ENCODE measurements around the gene ANXA6. TPM values are rescaled to one million over a fixed set of nuclear protein-coding genes. Genes with fewer than 3 reads are reported as not detected.

ANXA6 gene
- total RNA-seq, 1 donor from 2014 or later, result 197 TPM

GRCh38 chr5:151138114-151138513 is 19.5 kb downstream of the ANXA6 start:
- Mint-ChIP-seq H3K4me3 (no peak overlapping the region), H3K36me3 (peaks cover 44% of the 10 kb centered on the region), H3K4me1 (peaks cover 11% of the 10 kb centered on the region), H3K27ac (no peak overlapping the region), H3K27me3 (ENCODE audit: low read depth) (no peaks in the 10 kb centered on the region), H3K9me3 (no peaks in the 10 kb centered on the region)
- DNase-seq (ENCODE audit: low spot score in 2 of 2, unreplicated experiment in 2 of 2), result no peak
- TF ChIP-seq CTCF (IDR thresholded peaks at IDR 0.05; ENCODE audit: unreplicated experiment), result no peak

- peaks cover 50% of the 10 kb centered on the region for H3K36me3 Mint-ChIP-seq
- no peak for TF ChIP-seq CTCF (IDR thresholded peaks at IDR 0.05; ENCODE audit: unreplicated experiment)
- no peak for DNase-seq (ENCODE audit: low spot score in 2 of 2, unreplicated experiment in 2 of 2)
- no peak overlapping the region for H3K4me3 Mint-ChIP-seq
- H3K27me3 Mint-ChIP-seq (ENCODE audit: low read depth), result no peaks in the 10 kb centered on the region
- H3K27ac Mint-ChIP-seq, result no peak overlapping the region
- H3K4me1 Mint-ChIP-seq, result peaks cover 11% of the 10 kb centered on the region
- no peaks in the 10 kb centered on the region for H3K9me3 Mint-ChIP-seq
These were observed 20.3 kb downstream of the ANXA6 start for GRCh38 chr5:151137067-151137825.

GRCh38 chr5:151134228-151134627 is 23.4 kb downstream of the ANXA6 start:
- Mint-ChIP-seq H3K27ac (peak overlapping the region; percentile 25), H3K9me3 (no peaks in the 10 kb centered on the region), H3K36me3 (peaks cover 69% of the 10 kb centered on the region), H3K27me3 (ENCODE audit: low read depth) (no peaks in the 10 kb centered on the region), H3K4me1 (no peaks in the 10 kb centered on the region), H3K4me3 (no peak overlapping the region)
- no peak for TF ChIP-seq CTCF (IDR thresholded peaks at IDR 0.05; ENCODE audit: unreplicated experiment)
- no peak for DNase-seq (ENCODE audit: low spot score in 2 of 2, unreplicated experiment in 2 of 2)

- no peak overlapping the region for H3K27ac Mint-ChIP-seq
- H3K27me3 Mint-ChIP-seq (ENCODE audit: low read depth), result no peaks in the 10 kb centered on the region
- H3K36me3 Mint-ChIP-seq, result peaks cover 69% of the 10 kb centered on the region
- H3K4me3 Mint-ChIP-seq, result no peak overlapping the region
- H3K4me1 Mint-ChIP-seq, result no peaks in the 10 kb centered on the region
- no peak for DNase-seq (ENCODE audit: low spot score in 2 of 2, unreplicated experiment in 2 of 2)
- no peak for TF ChIP-seq CTCF (IDR thresholded peaks at IDR 0.05; ENCODE audit: unreplicated experiment)
- no peaks in the 10 kb centered on the region for H3K9me3 Mint-ChIP-seq
These were observed 24.6 kb downstream of the ANXA6 start for GRCh38 chr5:151132963-151133362.

- Mint-ChIP-seq H3K36me3 (peaks cover 67% of the 10 kb centered on the region), H3K27ac (no peak overlapping the region), H3K9me3 (no peaks in the 10 kb centered on the region), H3K4me3 (no peak overlapping the region), H3K4me1 (no peaks in the 10 kb centered on the region), H3K27me3 (ENCODE audit: low read depth) (no peaks in the 10 kb centered on the region)
- no peak for TF ChIP-seq CTCF (IDR thresholded peaks at IDR 0.05; ENCODE audit: unreplicated experiment)
- DNase-seq (ENCODE audit: low spot score in 2 of 2, unreplicated experiment in 2 of 2), result no peak
These were observed 26.4 kb downstream of the ANXA6 start for GRCh38 chr5:151130922-151131891.

All from mesothelial cell of epicardium (in vitro differentiated cells).